Measurements from ENCODE around the gene RIC8B. TPM values are rescaled to one million over a fixed set of nuclear protein-coding genes. Genes with fewer than 3 reads are reported as not detected.

RIC8B gene
- polyA plus RNA-seq, 1 donor (not counting 4 experiments of a cell fraction or from before 2014, with no cell fraction given), result 6.8 TPM

- peaks cover 0 to 1% of the 10 kb centered on the region in 2 experiments for H3K36me3 ChIP-seq (ENCODE audit: control insufficient read depth in 2 of 2, extremely low read depth in 1 of 2, insufficient read depth in 2 of 2, low read length in 2 of 2)
- H3K27ac ChIP-seq (ENCODE audit: control insufficient read depth, insufficient read depth, low read length), result no peak overlapping the region
- no peaks in the 10 kb centered on the region for H3K9me1 ChIP-seq (ENCODE audit: control insufficient read depth, extremely low read depth, insufficient read depth, low read length)
- FAIRE-seq (no peak), DNase-seq (ENCODE audit: low read depth, low spot score) (no peak)
- peaks cover 18% of the 10 kb centered on the region for H3K4me1 ChIP-seq (ENCODE audit: control insufficient read depth, extremely low read depth, insufficient read depth, low read length)
- no peak overlapping the region for H3K4me2 ChIP-seq (ENCODE audit: control insufficient read depth, extremely low read depth, insufficient read depth, low read depth, low read length)
- H3K4me3 ChIP-seq (ENCODE audit: control insufficient read depth in 2 of 3, extremely low read depth in 1 of 3, insufficient read depth in 2 of 3, low read depth in 1 of 3, low read length in 3 of 3), result no peak overlapping the region
- no peaks in the 10 kb centered on the region for H3K27me3 ChIP-seq (ENCODE audit: control insufficient read depth, extremely low read depth, insufficient read depth, low read length)
- dilution Hi-C loops (cut with MboI; ENCODE audit: extremely low pct_ligation_motif_present, low sequenced_read_pairs), result no loop called here
- H3K9ac ChIP-seq (ENCODE audit: control insufficient read depth, extremely low read depth, insufficient read depth, low read length), result no peak overlapping the region
- H3K79me2 ChIP-seq (ENCODE audit: control insufficient read depth, insufficient read depth, low read length), result peaks cover 41% of the 10 kb centered on the region
- TF ChIP-seq CTCF (optimal IDR thresholded peaks at IDR 0.05 in 1 of 3, IDR thresholded peaks at IDR 0.05 in 1 of 3, conservative IDR thresholded peaks at IDR 0.05 in 1 of 3; ENCODE audit: extremely low read depth in 1 of 3, insufficient read depth in 2 of 3, low read length in 3 of 3) (no peak), EZH2 (IDR thresholded peaks at IDR 0.05; ENCODE audit: low read length) (no peak)
- H3K9me3 ChIP-seq (ENCODE audit: control insufficient read depth, low read depth, low read length), result no peaks in the 10 kb centered on the region
- no peaks in the 10 kb centered on the region for H4K20me1 ChIP-seq (ENCODE audit: control insufficient read depth, extremely low read depth, insufficient read depth, low read length)
- no peak overlapping the region for H2AFZ ChIP-seq (ENCODE audit: control insufficient read depth, low read length)
Observed at GRCh38 chr12:106776897-106777296, 2.4 kb downstream of the RIC8B start.

GRCh38 chr12:106780010-106780631 is 5.6 kb downstream of the RIC8B start:
- Histone ChIP-seq H3K27ac (ENCODE audit: control insufficient read depth, insufficient read depth, low read length) (no peak overlapping the region), H3K27me3 (ENCODE audit: control insufficient read depth, extremely low read depth, insufficient read depth, low read length) (no peaks in the 10 kb centered on the region), H3K4me1 (ENCODE audit: control insufficient read depth, extremely low read depth, insufficient read depth, low read length) (peaks cover 17% of the 10 kb centered on the region), H3K9me3 (ENCODE audit: control insufficient read depth, low read depth, low read length) (no peaks in the 10 kb centered on the region), H3K4me2 (ENCODE audit: control insufficient read depth, extremely low read depth, insufficient read depth, low read depth, low read length) (no peak overlapping the region), H3K36me3 (ENCODE audit: control insufficient read depth in 2 of 2, extremely low read depth in 1 of 2, insufficient read depth in 2 of 2, low read length in 2 of 2) (peaks cover 0 to 1% of the 10 kb centered on the region in 2 experiments), H3K79me2 (ENCODE audit: control insufficient read depth, insufficient read depth, low read length) (peaks cover 38% of the 10 kb centered on the region), H4K20me1 (ENCODE audit: control insufficient read depth, extremely low read depth, insufficient read depth, low read length) (no peaks in the 10 kb centered on the region), H3K4me3 (ENCODE audit: control insufficient read depth in 2 of 3, extremely low read depth in 1 of 3, insufficient read depth in 2 of 3, low read depth in 1 of 3, low read length in 3 of 3) (no peak overlapping the region), H2AFZ (ENCODE audit: control insufficient read depth, low read length) (no peak overlapping the region), H3K9me1 (ENCODE audit: control insufficient read depth, extremely low read depth, insufficient read depth, low read length) (no peaks in the 10 kb centered on the region), H3K9ac (ENCODE audit: control insufficient read depth, extremely low read depth, insufficient read depth, low read length) (no peak overlapping the region)
- dilution Hi-C loops (cut with MboI; ENCODE audit: extremely low pct_ligation_motif_present, low sequenced_read_pairs), result no loop called here
- TF ChIP-seq CTCF (optimal IDR thresholded peaks at IDR 0.05 in 1 of 3, IDR thresholded peaks at IDR 0.05 in 1 of 3, conservative IDR thresholded peaks at IDR 0.05 in 1 of 3; ENCODE audit: extremely low read depth in 1 of 3, insufficient read depth in 2 of 3, low read length in 3 of 3), result no peak
- TF ChIP-seq EZH2 (IDR thresholded peaks at IDR 0.05; ENCODE audit: low read length), result no peak
- DNase-seq (ENCODE audit: low read depth, low spot score), result peak; percentile 5
- FAIRE-seq, result no peak

Measured in keratinocyte (primary cell).